AG10803 (cell line): ENCODE results near the gene RHEB.

Source experiments
- DNase-seq: peaks from one replicate; pipeline ENCODE4 v3.0.0; 2010; ENCODE audit warnings: low read depth
- H3K4me3 ChIP-seq: 2 replicates; pipeline ENCODE4 v1.5.1; 2011; ENCODE audit warnings: mild to moderate bottlenecking, low read length, control low read depth
- TF ChIP-seq, protein P1 (sequence below): conservative IDR thresholded peaks from 2 replicates; pipeline ENCODE4 v1.5.1; 2011; ENCODE audit warnings: mild to moderate bottlenecking, low read length, control low read depth, inconsistent platforms

Gene RHEB

DNA sequence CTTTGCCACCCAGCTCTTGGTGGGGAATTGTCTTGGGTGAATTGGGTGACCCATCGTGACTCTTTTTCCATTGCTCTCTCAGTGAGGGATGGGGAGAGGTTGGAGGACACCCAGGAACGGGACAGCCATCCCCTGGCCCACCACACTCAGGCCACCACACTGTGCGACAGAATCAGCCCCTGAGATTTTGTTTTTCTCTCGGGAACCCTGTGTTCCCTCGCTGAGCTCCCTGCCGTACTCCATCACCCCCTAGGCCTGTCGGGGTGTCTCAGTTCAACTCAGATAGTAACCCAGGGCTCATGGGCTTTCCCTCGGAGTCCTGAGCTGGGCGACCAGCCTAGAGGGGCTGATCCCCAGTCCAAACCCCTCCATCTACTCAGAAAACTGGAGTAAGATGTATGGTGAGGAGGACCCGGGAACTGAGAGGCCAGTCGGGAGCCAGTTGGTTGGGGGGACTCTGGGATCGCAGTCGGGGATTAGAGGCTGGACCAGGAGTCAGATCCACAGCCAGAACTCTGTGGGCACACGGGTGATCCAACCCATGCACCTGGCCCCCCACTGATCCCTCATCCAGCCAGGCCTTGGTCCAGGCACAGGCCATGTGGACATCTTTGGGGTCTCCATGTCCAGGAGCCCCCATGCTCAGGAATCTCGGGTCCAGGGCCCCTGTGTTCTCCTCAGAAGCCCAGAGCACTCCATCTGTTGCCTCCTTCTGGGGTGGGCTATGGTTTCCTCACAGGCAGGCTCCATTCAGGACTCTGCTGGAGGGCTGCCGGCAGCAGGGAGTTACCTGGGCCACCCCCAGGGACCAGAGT lies 89.1 kb downstream of the RHEB start:
- H3K4me3 ChIP-seq: no peak overlapping the region
- TF ChIP-seq, protein P1, sequence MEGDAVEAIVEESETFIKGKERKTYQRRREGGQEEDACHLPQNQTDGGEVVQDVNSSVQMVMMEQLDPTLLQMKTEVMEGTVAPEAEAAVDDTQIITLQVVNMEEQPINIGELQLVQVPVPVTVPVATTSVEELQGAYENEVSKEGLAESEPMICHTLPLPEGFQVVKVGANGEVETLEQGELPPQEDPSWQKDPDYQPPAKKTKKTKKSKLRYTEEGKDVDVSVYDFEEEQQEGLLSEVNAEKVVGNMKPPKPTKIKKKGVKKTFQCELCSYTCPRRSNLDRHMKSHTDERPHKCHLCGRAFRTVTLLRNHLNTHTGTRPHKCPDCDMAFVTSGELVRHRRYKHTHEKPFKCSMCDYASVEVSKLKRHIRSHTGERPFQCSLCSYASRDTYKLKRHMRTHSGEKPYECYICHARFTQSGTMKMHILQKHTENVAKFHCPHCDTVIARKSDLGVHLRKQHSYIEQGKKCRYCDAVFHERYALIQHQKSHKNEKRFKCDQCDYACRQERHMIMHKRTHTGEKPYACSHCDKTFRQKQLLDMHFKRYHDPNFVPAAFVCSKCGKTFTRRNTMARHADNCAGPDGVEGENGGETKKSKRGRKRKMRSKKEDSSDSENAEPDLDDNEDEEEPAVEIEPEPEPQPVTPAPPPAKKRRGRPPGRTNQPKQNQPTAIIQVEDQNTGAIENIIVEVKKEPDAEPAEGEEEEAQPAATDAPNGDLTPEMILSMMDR: no peak
- DNase-seq: no peak

DNA sequence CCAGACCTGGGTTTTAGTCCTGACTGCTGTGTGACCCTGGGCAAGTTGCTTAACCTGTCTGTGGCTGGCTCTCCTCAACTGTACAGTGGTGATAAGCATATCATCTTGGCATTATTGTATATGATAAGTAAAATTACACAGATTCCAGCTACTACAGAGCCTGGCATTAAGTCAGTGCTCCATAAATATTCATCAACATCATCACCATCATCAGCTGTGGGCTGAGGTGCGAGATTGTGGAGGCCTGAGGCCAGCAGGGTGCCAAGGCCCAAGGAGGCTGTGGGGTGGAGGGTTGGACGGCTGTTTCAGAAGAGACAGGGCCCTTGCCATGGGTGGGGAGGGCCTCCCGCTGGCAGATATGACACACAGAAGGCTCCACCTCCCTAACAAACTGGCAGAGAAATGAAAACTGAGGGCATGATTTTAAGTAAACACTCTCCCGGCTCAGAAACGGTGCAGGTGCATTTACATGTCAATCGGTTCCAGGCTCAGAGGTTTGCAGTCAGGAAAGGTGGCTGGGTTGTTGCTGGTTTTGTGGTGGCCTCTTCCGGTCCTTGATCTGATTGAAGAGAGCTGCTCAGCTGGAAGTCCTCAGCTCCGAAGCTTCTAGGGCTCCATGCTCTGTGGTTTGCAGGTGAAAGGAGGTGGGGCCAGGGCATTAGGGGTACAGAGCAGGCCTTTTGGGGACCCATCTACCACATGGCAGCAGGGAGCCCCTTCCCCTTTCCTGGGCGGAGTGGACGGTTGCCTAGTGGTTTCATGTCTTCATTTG lies 89.9 kb downstream of the RHEB start:
- DNase-seq: no peak
- no peak overlapping the region for H3K4me3 ChIP-seq
- TF ChIP-seq, protein P1: no peak

DNA sequence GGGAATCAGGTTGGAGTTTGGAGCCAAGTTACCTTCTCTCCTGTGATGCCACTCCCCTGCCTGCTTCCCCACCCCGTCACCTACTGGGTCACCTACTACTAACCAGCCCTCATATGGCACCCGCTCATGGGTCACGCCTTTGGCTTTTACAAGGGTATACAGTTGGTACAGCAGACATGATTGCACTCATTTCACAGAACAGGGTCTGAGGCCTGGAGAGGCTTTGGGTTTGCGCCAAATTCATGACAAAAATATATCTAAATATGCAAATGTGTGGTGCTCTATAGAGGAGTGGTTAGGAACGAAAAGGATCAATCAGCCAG lies 90.5 kb downstream of the RHEB start:
- no peak overlapping the region for H3K4me3 ChIP-seq
- TF ChIP-seq, protein P1: no peak
- no peak for DNase-seq

DNA sequence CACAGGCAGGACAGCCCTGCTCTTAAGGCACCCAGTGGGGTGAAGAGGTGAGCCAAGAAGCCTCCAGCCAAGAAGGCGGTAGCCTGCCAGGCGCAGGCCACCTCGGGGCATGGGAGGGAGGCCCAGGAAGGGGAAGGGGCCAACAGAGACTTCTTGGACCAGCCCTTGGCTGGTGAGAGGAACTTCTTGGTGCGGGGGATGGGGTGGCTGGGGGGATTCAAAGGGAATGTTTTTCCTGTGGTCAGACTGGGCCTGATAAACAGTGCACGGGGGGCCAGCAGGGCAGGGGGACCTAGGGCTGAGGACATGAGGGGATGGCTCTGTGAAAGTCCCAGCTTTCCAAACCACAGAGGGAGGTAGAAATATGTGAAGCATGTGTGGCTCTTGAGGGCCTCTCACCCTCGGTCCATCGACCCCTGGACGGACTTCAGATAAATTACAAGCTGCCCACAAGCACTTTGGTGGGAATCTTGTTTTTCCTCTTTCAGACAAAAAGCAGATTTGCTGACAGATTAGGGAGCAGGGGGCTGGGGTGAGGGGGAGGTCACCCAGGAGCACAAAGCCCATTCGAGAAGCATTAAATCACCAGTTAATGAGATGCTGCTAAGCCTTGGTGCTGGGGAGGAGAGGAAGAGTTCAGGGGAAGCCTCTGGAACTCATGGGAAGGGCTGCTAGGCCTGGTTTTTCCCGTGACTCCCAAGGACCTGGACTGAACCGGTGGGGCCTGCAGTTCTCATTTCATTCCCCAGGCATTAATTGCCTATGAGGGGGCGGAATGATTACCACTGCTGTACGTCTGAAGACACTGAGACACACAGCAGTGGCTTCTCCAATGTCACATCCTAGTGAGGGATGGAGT lies 91.1 kb downstream of the RHEB start:
- peak; percentile 82 for DNase-seq
- TF ChIP-seq, protein P1: no peak
- H3K4me3 ChIP-seq: no peak overlapping the region

DNA sequence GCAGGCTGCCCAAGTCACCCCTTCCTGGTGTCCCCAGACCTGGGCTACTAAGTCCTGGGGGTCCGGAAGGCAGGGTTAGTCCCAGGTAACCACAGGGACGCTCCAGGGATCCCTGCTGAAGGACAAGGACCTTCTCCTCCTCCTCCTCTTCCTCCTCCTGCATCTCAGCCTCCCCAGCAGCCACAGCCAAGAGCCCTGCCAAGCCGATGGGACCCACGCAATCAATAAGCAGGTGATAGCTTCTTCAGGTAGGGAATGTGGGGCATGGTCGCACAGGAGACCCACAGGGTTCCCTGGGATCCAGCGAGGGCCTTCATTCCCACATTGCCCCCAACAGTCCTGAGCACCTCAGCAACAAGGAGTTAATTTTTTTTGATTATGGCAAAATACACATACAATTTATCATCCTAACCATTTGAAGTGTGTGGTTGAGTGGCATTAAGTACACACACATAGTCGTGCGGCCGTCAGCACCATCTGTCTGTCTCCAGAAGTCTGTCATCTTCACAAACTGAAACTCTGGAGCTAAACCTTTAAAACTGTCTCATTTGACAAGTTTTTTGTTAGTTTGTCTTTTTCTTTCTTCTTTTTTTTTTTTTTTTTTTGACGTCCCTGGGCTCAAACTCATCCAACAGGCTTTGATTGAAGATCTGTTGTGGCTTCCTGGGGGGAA lies 91.9 kb downstream of the RHEB start:
- TF ChIP-seq, protein P1: no peak
- no peak overlapping the region for H3K4me3 ChIP-seq
- no peak for DNase-seq

DNA sequence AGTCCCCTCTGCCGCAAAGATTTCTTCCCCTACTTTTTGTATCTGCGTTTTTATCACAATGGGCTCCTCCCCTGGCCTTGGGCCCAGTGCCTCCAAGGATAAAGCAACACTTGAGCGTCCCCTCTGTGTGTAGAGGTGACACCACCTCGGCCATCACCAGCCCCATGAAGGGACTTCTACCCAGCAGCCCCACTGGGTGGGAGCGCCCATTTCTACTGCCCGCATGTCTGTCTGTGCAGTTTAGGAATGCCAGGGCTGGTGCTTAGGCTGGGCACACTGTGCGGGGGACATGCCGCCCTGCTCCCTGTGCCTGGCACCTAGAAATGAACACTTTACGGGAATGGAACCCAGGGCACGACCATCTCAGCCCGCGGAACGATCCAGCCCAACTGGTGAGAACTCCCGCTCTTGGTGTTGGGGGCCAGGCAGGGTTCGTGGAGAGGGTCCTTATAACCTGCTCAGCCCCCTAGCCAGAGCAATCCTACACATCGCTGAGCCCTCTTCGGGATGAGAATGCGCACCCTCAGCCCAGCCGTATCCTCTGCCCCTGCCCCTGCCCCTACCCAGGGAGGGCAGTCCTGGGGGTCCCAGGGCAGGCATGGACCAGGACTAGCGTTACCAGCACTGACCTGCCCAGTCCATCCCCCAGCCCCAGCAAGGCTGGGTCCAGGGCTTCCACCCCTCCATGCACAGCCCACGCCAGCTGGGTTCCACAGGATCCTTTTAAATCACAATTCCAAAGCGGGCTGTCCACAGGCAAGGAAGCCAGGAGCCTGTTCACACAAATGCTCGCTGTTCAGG lies 92.6 kb downstream of the RHEB start:
- no peak overlapping the region for H3K4me3 ChIP-seq
- no peak for DNase-seq
- TF ChIP-seq, protein P1: no peak
